T follicular helper cell (primary cell): ENCODE data around the gene HEXB.
"Not testable (repeated sequence)": the region's sequence is repeated elsewhere in the genome, so short reads cannot be mapped to it uniquely, and the experiment has no call there.

ENCODE experiments used
- DNase-seq: peaks from one replicate; pipeline ENCODE4 v3.0.0-alpha.2; 2020; ENCODE audit warnings: low read depth

HEXB gene

GRCh38 chr5:74659172-74659571 is 25.9 kb upstream of the HEXB start:
- no peak for DNase-seq

GRCh38 chr5:74660140-74660539 is 24.9 kb upstream of the HEXB start:
- DNase-seq = no peak

- DNase-seq = no peak
These were observed 24.2 kb upstream of the HEXB start for GRCh38 chr5:74660873-74661272.

GRCh38 chr5:74664551-74664950 is 20.5 kb upstream of the HEXB start:
- no peak for DNase-seq

GRCh38 chr5:74665273-74665672 is 19.8 kb upstream of the HEXB start:
- no peak for DNase-seq

GRCh38 chr5:74665816-74666215 is 19.2 kb upstream of the HEXB start:
- DNase-seq = no peak

- DNase-seq = no peak
These were observed 17.6 kb upstream of the HEXB start for GRCh38 chr5:74667396-74667795.

GRCh38 chr5:74669821-74670220 is 15.2 kb upstream of the HEXB start:
- no peak for DNase-seq

- no peak for DNase-seq
These were observed 14.5 kb upstream of the HEXB start for GRCh38 chr5:74670396-74671038.

- no peak for DNase-seq
These were observed 12.7 kb upstream of the HEXB start for GRCh38 chr5:74672215-74672877.

GRCh38 chr5:74673011-74673790 is 11.8 kb upstream of the HEXB start:
- no peak for DNase-seq

GRCh38 chr5:74676466-74676865 is 8.6 kb upstream of the HEXB start:
- DNase-seq = not testable (repeated sequence)

GRCh38 chr5:74678123-74678522 is 6.9 kb upstream of the HEXB start:
- not testable (repeated sequence) for DNase-seq

- DNase-seq = not testable (repeated sequence)
These were observed 5.7 kb upstream of the HEXB start for GRCh38 chr5:74679300-74679699.

GRCh38 chr5:74679966-74680365 is 5.1 kb upstream of the HEXB start:
- DNase-seq = no peak

- no peak for DNase-seq
These were observed 1.1 kb downstream of the HEXB start for GRCh38 chr5:74685979-74686631.

GRCh38 chr5:74686962-74687751 is 2.1 kb downstream of the HEXB start:
- DNase-seq = no peak

- DNase-seq = no peak
These were observed 8.2 kb downstream of the HEXB start for GRCh38 chr5:74693191-74693590.

- DNase-seq = no peak
These were observed 32.6 kb downstream of the HEXB start for GRCh38 chr5:74717596-74717995.

GRCh38 chr5:74722271-74722670 is 37.2 kb downstream of the HEXB start:
- no peak for DNase-seq

- no peak for DNase-seq
These were observed 40.3 kb downstream of the HEXB start for GRCh38 chr5:74725331-74725730.

- no peak for DNase-seq
These were observed 51.7 kb downstream of the HEXB start for GRCh38 chr5:74736759-74737158.
